ENCODE measurements around the gene BDKRB2. TPM values are rescaled to one million over a fixed set of nuclear protein-coding genes. Genes with fewer than 3 reads are reported as not detected.

The BDKRB2 gene
- total RNA-seq, 1 experiment from 2014 or later = 0.21 TPM

GRCh38 chr14:96215452-96216244, 11.0 kb downstream of the BDKRB2 start:
- ChIA-PET CTCF (no interaction called here), POLR2A (ENCODE audit: low non-redundant PET) (no interaction called here)
- no peak for DNase-seq (ENCODE audit: low spot score)
- intact Hi-C loops (cut with micrococcal nuclease; ENCODE audit: unreplicated experiment) = no loop called here
- Histone ChIP-seq H3K4me1 (ENCODE audit: insufficient read depth, low read length, poor library complexity, severe bottlenecking) (no peaks in the 10 kb centered on the region), H3K27ac (ENCODE audit: low read depth, low read length, poor library complexity, severe bottlenecking) (no peak overlapping the region), H3K9me3 (ENCODE audit: low read depth, low read length, poor library complexity, severe bottlenecking) (peaks cover 3% of the 10 kb centered on the region), H3K4me3 (ENCODE audit: low read depth, low read length, poor library complexity, severe bottlenecking) (no peak overlapping the region), H3K36me3 (ENCODE audit: insufficient read depth, low read length, poor library complexity, severe bottlenecking) (no peaks in the 10 kb centered on the region), H3K27me3 (replicated peaks; ENCODE audit: insufficient read depth, low read depth, low read length, poor library complexity) (no peaks in the 10 kb centered on the region)
- TF ChIP-seq CTCF (conservative IDR thresholded peaks at IDR 0.05; ENCODE audit: low read depth, low read length) = no peak
- TF ChIP-seq EZH2 (IDR thresholded peaks at IDR 0.05; ENCODE audit: borderline replicate concordance, low read depth, low read length, poor library complexity, severe bottlenecking) = no peak
- BruUV-seq (replicated peaks) = no TSS peak

- ChIA-PET POLR2A (ENCODE audit: low non-redundant PET) (no interaction called here), CTCF (no interaction called here)
- Histone ChIP-seq H3K4me1 (ENCODE audit: insufficient read depth, low read length, poor library complexity, severe bottlenecking) (no peaks in the 10 kb centered on the region), H3K27ac (ENCODE audit: low read depth, low read length, poor library complexity, severe bottlenecking) (no peak overlapping the region), H3K36me3 (ENCODE audit: insufficient read depth, low read length, poor library complexity, severe bottlenecking) (no peaks in the 10 kb centered on the region), H3K27me3 (replicated peaks; ENCODE audit: insufficient read depth, low read depth, low read length, poor library complexity) (no peaks in the 10 kb centered on the region), H3K9me3 (ENCODE audit: low read depth, low read length, poor library complexity, severe bottlenecking) (peaks cover 3% of the 10 kb centered on the region), H3K4me3 (ENCODE audit: low read depth, low read length, poor library complexity, severe bottlenecking) (no peak overlapping the region)
- no peak for TF ChIP-seq EZH2 (IDR thresholded peaks at IDR 0.05; ENCODE audit: borderline replicate concordance, low read depth, low read length, poor library complexity, severe bottlenecking)
- TF ChIP-seq CTCF (conservative IDR thresholded peaks at IDR 0.05; ENCODE audit: low read depth, low read length) = no peak
- DNase-seq (ENCODE audit: low spot score) = no peak
- BruUV-seq (replicated peaks) = no TSS peak
- intact Hi-C loops (cut with micrococcal nuclease; ENCODE audit: unreplicated experiment) = no loop called here
Measured at GRCh38 chr14:96216627-96217026, 12.0 kb downstream of the BDKRB2 start.

GRCh38 chr14:96217376-96217913, 12.8 kb downstream of the BDKRB2 start:
- no peak overlapping the region for H3K4me3 ChIP-seq (ENCODE audit: low read depth, low read length, poor library complexity, severe bottlenecking)
- no peak for TF ChIP-seq CTCF (conservative IDR thresholded peaks at IDR 0.05; ENCODE audit: low read depth, low read length)
- no peaks in the 10 kb centered on the region for H3K36me3 ChIP-seq (ENCODE audit: insufficient read depth, low read length, poor library complexity, severe bottlenecking)
- no peaks in the 10 kb centered on the region for H3K9me3 ChIP-seq (ENCODE audit: low read depth, low read length, poor library complexity, severe bottlenecking)
- ChIA-PET CTCF (no interaction called here), POLR2A (ENCODE audit: low non-redundant PET) (no interaction called here)
- DNase-seq (ENCODE audit: low spot score) = no peak
- no peak overlapping the region for H3K27ac ChIP-seq (ENCODE audit: low read depth, low read length, poor library complexity, severe bottlenecking)
- no TSS peak for BruUV-seq (replicated peaks)
- intact Hi-C loops (cut with micrococcal nuclease; ENCODE audit: unreplicated experiment) = no loop called here
- peaks cover under 1% of the 10 kb centered on the region for H3K27me3 ChIP-seq (replicated peaks; ENCODE audit: insufficient read depth, low read depth, low read length, poor library complexity)
- no peaks in the 10 kb centered on the region for H3K4me1 ChIP-seq (ENCODE audit: insufficient read depth, low read length, poor library complexity, severe bottlenecking)

Data from A673 (cell line).